8988T (cell line): ENCODE results near the gene HCN2.
A peak's percentile ranks its signal among the peaks of the same experiment; 100 is the strongest.

ENCODE experiments used
- DNase-seq: peaks from one replicate; pipeline ENCODE4 v3.0.0; 2011

Gene HCN2

DNA sequence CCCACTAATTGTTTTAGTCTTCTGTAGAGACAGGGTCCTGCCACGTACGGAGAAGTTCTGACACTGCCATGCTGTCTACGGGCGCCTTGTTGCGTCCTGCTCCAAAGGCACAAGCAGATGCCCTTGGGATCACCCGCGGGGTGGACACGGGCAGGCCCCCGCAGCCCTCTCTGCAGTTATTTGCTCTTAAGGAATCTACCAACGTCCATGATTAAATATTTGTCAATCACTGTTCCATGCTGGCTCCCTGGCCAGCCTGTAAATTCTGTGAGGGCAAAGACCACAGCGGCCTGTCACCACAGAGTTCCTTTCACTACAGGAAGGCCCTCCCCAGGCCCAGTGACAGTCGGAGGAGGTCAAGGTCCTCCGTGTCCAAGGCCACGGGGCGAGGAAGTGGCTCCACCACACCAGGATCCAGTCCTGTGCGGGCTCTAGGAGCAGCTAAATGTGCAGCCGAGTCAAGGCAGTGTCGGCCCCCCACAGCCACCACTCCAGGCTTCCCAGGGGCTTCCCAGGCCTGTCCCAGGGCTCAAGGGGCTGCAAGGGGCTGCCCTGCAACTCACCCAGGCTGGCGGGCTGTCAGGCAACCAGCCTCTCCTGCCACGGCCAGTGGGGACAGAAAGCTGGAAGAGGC, 71.2 kb downstream of the HCN2 start:
- DNase-seq: no peak

DNA sequence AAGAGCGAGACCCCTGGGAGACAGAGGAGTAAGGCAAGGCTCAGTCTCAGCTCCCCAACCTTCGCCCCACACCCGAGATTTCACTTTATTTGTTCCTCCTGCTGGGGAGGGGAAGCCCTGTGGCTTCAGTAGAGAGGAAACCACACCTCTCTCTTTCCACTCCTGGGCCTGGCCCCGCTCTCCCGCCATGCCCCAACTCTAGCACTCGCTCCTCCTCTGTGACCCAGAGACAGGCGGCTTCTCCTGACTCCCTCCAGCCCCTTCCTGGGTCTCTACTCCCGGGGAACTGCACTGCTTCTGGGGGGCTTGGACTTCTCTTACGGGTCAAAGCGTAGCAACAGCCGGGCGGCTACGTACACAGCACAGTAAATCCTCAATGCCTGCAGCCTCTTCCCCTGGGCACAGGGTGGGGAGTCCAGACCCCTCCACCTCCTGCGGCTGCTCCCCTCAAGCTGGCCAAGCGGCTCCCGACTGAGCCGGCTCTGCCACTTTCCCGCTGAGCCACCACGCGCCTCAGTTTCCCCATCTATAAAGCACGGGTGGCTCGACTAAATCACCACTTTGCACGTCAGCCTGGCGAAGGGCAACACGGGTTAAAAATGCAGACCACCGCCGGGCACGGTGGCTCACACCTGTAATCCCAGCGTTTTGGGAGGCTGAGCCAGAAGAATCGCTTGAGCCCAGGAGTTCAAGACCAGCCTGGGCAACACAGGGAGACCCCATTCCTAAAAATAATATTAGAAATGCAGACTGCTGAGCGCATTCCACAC, 71.9 kb downstream of the HCN2 start:
- DNase-seq: no peak

DNA sequence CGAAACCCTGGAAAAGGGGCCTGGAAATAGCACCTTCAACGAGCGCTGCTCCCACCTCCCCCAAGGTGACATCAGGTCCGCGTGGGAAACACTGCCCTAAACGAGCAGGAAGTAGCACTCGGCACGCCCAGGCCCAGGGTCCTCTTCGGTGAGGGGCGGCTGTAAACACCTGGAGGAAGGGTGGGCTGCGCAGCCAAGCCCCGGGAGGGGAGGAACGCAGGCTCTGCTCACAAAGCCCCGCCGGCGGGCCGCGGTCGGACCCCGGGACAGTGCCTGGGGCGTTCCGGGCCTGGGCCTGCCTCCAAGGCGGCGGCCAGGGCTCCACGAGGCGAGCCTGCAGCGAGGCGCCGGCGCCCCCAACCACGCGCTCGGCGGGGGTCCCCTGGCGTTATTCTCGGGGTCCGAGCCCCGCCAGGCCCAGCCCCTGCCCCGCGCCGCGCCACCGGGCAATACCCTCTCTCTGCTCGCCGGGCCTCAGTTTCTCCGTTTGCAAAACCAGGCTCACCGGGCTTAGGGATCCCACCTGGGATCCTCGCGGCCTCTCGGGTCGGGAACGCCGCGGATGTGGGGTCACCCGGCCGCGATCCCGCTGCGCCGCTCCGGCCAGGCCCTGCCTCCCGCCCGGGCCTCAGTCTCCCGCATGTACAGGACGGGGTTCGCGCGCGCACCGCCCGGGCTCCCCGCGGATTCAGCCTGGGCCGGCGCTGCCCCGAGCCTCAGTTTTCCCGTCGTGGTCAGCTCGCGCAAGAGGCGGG, 72.7 kb downstream of the HCN2 start:
- no peak for DNase-seq

DNA sequence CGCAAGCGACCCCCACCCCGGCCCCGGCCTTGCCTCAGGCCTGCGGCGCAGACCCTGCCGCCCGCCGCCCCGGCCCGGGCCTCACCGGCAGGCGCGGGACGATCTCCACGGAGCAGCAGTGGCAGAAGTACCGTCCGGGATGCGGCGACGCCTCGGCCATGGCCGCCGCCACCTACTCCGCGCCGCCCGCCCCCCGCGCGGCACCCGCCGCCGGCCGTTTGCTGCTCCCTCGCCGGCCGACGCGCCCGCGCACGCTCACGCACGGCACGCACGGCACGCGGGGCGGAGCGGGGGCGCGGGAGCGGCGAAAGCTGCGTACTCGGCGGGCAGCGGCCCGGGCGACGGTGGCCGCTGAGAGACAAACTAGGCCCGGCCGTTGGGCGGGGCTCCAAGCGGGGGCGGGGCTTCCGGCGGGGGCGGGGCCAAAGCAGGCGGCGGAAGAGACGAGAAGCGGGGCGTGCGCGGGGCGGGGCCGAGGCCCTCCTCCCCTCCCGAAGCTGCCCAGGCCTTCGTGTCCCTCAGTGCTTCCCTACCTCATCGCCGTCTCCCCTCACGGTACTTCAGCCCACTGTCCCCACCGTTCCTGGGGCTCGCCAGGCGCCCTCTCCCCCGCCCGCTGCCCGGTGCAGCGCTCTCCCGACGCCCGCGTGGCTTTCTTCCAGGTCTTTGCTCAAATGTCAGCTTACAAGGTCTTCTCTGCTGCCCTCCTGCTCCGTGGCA, 73.4 kb downstream of the HCN2 start, which contains the start of gene RNF126:
Gene RNF126 (minus strand): TSS at position 253 of the 720 bp plus-strand sequence. CDS start 93 bp downstream, at position 160.
- peak; percentile 99 for DNase-seq

DNA sequence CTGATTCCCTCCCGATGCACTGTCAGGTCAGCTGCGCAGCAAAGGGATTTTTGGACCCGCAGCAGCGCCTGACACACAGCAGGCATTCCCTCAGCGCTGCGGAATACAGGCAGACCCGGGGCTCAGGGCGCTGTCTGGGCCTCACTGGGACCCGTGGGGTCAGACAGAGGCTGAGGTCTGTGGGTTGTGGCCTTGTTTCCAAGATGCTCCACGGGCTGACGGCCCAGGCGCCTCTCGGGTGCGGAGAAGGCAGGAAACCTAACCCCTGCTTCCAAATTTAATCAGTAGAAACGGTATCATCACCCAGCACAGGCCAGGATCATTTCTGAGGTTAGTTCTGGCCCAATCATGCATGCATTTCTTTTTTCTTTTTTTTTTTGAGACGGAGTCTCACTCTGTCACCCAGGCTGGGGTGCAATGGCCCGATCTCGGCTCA, 74.0 kb downstream of the HCN2 start:
- no peak for DNase-seq

DNA sequence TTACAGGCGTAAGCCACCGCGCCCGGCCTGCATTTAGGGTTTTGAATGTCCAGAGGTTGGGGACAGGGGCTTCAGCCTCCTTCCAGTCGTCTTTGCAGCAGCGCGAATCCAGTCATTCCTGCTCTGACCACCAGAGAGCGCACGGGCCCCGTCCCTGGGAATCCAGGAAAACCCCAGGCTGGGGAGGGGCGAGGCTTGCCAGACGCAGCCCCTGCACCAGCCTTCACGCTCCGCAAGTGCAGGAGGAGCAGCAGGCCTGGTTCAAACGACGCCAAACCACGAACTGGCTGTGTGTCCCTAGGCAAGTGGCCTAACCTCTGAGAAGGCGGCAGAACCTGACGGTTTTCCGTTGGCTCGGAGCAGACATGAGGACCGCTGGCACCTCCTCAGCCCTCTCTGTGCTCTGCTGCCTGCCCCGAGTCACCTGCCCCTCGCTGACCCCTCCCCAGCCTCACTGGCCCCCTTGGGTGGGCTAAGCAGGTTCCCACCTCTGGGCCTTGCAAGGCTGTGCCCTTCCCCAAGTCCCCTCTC, 75.3 kb downstream of the HCN2 start:
- DNase-seq: peak; percentile 97
